ENCODE results near the gene FIGN. TPM values are rescaled to one million over a fixed set of nuclear protein-coding genes. Genes with fewer than 3 reads are reported as not detected.

Gene FIGN
- total and polyA plus RNA-seq, 10 of the 15 experiments (the other 5 are each of a cell fraction or from before 2014, with no cell fraction given) = under 0.01 to 0.01 TPM; not detected in 8

GRCh38 chr2:163558251-163559021 is 177.4 kb downstream of the FIGN start (continued):
- TF ChIP-seq, protein P1, sequence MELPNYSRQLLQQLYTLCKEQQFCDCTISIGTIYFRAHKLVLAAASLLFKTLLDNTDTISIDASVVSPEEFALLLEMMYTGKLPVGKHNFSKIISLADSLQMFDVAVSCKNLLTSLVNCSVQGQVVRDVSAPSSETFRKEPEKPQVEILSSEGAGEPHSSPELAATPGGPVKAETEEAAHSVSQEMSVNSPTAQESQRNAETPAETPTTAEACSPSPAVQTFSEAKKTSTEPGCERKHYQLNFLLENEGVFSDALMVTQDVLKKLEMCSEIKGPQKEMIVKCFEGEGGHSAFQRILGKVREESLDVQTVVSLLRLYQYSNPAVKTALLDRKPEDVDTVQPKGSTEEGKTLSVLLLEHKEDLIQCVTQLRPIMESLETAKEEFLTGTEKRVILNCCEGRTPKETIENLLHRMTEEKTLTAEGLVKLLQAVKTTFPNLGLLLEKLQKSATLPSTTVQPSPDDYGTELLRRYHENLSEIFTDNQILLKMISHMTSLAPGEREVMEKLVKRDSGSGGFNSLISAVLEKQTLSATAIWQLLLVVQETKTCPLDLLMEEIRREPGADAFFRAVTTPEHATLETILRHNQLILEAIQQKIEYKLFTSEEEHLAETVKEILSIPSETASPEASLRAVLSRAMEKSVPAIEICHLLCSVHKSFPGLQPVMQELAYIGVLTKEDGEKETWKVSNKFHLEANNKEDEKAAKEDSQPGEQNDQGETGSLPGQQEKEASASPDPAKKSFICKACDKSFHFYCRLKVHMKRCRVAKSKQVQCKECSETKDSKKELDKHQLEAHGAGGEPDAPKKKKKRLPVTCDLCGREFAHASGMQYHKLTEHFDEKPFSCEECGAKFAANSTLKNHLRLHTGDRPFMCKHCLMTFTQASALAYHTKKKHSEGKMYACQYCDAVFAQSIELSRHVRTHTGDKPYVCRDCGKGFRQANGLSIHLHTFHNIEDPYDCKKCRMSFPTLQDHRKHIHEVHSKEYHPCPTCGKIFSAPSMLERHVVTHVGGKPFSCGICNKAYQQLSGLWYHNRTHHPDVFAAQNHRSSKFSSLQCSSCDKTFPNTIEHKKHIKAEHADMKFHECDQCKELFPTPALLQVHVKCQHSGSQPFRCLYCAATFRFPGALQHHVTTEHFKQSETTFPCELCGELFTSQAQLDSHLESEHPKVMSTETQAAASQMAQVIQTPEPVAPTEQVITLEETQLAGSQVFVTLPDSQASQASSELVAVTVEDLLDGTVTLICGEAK (IDR thresholded peaks at IDR 0.05; ENCODE audit: borderline replicate concordance) = no peak
- TF ChIP-seq, protein P2, sequence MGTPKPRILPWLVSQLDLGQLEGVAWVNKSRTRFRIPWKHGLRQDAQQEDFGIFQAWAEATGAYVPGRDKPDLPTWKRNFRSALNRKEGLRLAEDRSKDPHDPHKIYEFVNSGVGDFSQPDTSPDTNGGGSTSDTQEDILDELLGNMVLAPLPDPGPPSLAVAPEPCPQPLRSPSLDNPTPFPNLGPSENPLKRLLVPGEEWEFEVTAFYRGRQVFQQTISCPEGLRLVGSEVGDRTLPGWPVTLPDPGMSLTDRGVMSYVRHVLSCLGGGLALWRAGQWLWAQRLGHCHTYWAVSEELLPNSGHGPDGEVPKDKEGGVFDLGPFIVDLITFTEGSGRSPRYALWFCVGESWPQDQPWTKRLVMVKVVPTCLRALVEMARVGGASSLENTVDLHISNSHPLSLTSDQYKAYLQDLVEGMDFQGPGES (IDR thresholded peaks at IDR 0.05) = no peak
- TF ChIP-seq BACH1 (IDR thresholded peaks at IDR 0.05; ENCODE audit: borderline replicate concordance) (no peak), MXI1 (IDR thresholded peaks at IDR 0.05; ENCODE audit: low read depth, low read length) (no peak), CHD2 (IDR thresholded peaks at IDR 0.05; ENCODE audit: borderline replicate concordance, low read depth, low read length) (no peak), ATF2 (IDR thresholded peaks at IDR 0.05; ENCODE audit: low read length) (no peak), SP1 (IDR thresholded peaks at IDR 0.05; ENCODE audit: low read depth, low read length) (no peak)
- TF ChIP-seq, protein P3, sequence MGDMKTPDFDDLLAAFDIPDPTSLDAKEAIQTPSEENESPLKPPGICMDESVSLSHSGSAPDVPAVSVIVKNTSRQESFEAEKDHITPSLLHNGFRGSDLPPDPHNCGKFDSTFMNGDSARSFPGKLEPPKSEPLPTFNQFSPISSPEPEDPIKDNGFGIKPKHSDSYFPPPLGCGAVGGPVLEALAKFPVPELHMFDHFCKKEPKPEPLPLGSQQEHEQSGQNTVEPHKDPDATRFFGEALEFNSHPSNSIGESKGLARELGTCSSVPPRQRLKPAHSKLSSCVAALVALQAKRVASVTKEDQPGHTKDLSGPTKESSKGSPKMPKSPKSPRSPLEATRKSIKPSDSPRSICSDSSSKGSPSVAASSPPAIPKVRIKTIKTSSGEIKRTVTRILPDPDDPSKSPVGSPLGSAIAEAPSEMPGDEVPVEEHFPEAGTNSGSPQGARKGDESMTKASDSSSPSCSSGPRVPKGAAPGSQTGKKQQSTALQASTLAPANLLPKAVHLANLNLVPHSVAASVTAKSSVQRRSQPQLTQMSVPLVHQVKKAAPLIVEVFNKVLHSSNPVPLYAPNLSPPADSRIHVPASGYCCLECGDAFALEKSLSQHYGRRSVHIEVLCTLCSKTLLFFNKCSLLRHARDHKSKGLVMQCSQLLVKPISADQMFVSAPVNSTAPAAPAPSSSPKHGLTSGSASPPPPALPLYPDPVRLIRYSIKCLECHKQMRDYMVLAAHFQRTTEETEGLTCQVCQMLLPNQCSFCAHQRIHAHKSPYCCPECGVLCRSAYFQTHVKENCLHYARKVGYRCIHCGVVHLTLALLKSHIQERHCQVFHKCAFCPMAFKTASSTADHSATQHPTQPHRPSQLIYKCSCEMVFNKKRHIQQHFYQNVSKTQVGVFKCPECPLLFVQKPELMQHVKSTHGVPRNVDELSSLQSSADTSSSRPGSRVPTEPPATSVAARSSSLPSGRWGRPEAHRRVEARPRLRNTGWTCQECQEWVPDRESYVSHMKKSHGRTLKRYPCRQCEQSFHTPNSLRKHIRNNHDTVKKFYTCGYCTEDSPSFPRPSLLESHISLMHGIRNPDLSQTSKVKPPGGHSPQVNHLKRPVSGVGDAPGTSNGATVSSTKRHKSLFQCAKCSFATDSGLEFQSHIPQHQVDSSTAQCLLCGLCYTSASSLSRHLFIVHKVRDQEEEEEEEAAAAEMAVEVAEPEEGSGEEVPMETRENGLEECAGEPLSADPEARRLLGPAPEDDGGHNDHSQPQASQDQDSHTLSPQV (IDR thresholded peaks at IDR 0.05) = no peak
